KMS-11 (cell line): ENCODE data around the gene CD300E.
A peak's percentile ranks its signal among the peaks of the same experiment; 100 is the strongest.

Experiments used
- H2AFZ ChIP-seq: fragments of 200-600 bp; sonication (generic); 2 replicates; pipeline ENCODE4 v1.6.1; 2016; ENCODE audit warnings: antibody characterized with exemption, mixed run types, low read depth
- H3K27ac ChIP-seq: fragments of 200-600 bp; sonication (generic); 2 replicates; pipeline ENCODE4 v1.6.1; 2016; ENCODE audit warnings: mild to moderate bottlenecking, mixed run types
- H3K27me3 ChIP-seq: fragments of 200-600 bp; sonication (generic); 2 replicates; pipeline ENCODE4 v1.6.1; 2017; ENCODE audit warnings: mild to moderate bottlenecking, low read depth, mixed run types, moderate library complexity; ENCODE audit not compliant: insufficient read depth
- H3K36me3 ChIP-seq: fragments of 200-600 bp; sonication (generic); 2 replicates; pipeline ENCODE4 v1.6.1; 2017; ENCODE audit warnings: mild to moderate bottlenecking, mixed run types; ENCODE audit not compliant: insufficient read depth
- H3K4me1 ChIP-seq: fragments of 200-600 bp; sonication (generic); 2 replicates; pipeline ENCODE4 v1.6.1; 2016; ENCODE audit warnings: mild to moderate bottlenecking, low read depth, mixed run types; ENCODE audit not compliant: poor library complexity, severe bottlenecking
- H3K4me2 ChIP-seq: fragments of 200-600 bp; sonication (generic); 2 replicates; pipeline ENCODE4 v1.7.0; 2016; ENCODE audit warnings: mild to moderate bottlenecking, mixed run types
- H3K4me3 ChIP-seq: fragments of 200-600 bp; sonication (generic); IDR thresholded peaks from 2 replicates; pipeline ENCODE4 v1.6.1; 2017; ENCODE audit warnings: low read depth, low read length, mixed read lengths; ENCODE audit not compliant: insufficient read depth
- H3K79me2 ChIP-seq: fragments of 200-600 bp; sonication (generic); 2 replicates; pipeline ENCODE4 v1.6.1; 2016; ENCODE audit warnings: low read depth, mixed run types; ENCODE audit not compliant: insufficient read depth
- H3K9ac ChIP-seq: fragments of 200-600 bp; sonication (generic); 2 replicates; pipeline ENCODE4 v1.6.1; 2016; ENCODE audit warnings: mild to moderate bottlenecking, mixed run types
- H4K20me1 ChIP-seq: fragments of 200-600 bp; sonication (generic); 2 replicates; pipeline ENCODE4 v1.6.1; 2016; ENCODE audit warnings: mild to moderate bottlenecking, mixed run types; ENCODE audit not compliant: insufficient read depth
- CTCF ChIP-seq: fragments of 200-600 bp; sonication (generic); conservative IDR thresholded peaks from 2 replicates; pipeline ENCODE4 v1.6.1; 2017; ENCODE audit warnings: low read depth, mild to moderate bottlenecking, antibody characterized with exemption, low read length, moderate library complexity, mixed read lengths

Gene CD300E

DNA sequence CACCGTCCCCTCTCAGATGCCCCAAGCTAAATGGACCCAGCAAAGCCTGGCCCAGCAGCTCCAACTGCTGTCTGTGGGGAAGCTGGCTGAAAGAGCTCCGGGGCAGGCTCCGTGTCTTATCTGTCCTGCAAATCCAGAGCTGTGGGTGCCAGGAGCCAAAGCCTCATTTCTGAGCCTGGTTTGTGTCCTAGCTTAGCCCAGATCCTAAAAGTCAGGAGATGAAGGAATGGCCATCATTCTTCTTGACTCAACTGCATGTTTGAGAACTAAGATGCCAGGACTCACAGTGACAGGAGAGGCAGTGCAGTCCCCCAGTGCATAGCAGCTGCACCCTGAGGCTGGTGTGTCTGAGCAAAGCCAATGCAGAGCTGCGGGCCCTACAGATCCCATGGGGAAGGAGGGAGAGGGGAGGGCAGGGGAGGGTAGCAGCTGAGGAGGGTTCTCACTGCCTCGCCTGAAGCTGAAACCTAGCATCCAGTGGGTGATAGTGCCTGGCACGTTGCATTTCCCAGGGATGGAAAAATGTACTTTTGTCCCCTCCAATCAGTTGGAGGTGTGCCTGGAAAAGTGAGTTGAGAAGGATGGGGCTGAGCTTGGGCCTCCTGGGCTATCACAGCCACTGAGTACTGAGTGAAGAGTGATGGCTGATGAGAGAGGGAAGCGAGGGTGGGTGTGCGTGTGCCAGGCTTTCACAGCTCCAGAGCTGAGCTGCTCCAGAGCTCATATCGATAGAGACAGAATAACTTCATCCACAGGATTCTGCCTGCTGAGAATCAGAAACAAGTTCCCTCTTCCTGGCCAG, 24.5 kb upstream of the CD300E start:
- Histone ChIP-seq H3K27me3 (peaks cover 82% of the 10 kb centered on the region), H3K79me2 (no peaks in the 10 kb centered on the region), H2AFZ (no peak overlapping the region), H3K4me1 (no peaks in the 10 kb centered on the region), H3K4me3 (no peak overlapping the region), H3K36me3 (no peaks in the 10 kb centered on the region), H4K20me1 (no peaks in the 10 kb centered on the region), H3K4me2 (no peak overlapping the region), H3K27ac (no peak overlapping the region), H3K9ac (no peak overlapping the region)
- TF ChIP-seq CTCF: no peak

- H4K20me1 ChIP-seq: no peaks in the 10 kb centered on the region
- H3K27me3 ChIP-seq: peaks cover 65% of the 10 kb centered on the region
- peaks cover 11% of the 10 kb centered on the region for H3K4me1 ChIP-seq
- H3K79me2 ChIP-seq: no peaks in the 10 kb centered on the region
- peak; percentile 47 for TF ChIP-seq CTCF
- no peak overlapping the region for H3K4me2 ChIP-seq
- no peak overlapping the region for H3K27ac ChIP-seq
- H3K9ac ChIP-seq: no peak overlapping the region
- no peak overlapping the region for H2AFZ ChIP-seq
- H3K4me3 ChIP-seq: no peak overlapping the region
- no peaks in the 10 kb centered on the region for H3K36me3 ChIP-seq
These were observed 22.7 kb upstream of the CD300E start for GRCh38 chr17:74646231-74646630.

- H3K27me3 ChIP-seq: peaks cover 65% of the 10 kb centered on the region
- no peak overlapping the region for H3K27ac ChIP-seq
- no peak overlapping the region for H3K4me3 ChIP-seq
These were observed 21.5 kb upstream of the CD300E start for GRCh38 chr17:74645010-74645409.

GRCh38 chr17:74644419-74644818, 20.9 kb upstream of the CD300E start:
- Histone ChIP-seq H3K9ac (no peak overlapping the region), H3K27ac (no peak overlapping the region), H3K27me3 (peaks cover 65% of the 10 kb centered on the region; the same call in 1 of the 2 replicates), H3K4me1 (peaks cover 25% of the 10 kb centered on the region), H3K79me2 (no peaks in the 10 kb centered on the region), H2AFZ (no peak overlapping the region), H3K4me2 (no peak overlapping the region), H3K36me3 (no peaks in the 10 kb centered on the region), H4K20me1 (no peaks in the 10 kb centered on the region), H3K4me3 (no peak overlapping the region)
- no peak for TF ChIP-seq CTCF

More at GRCh38 chr17:74645010-74645409, 21.5 kb upstream of the CD300E start:
- TF ChIP-seq CTCF: no peak
- Histone ChIP-seq H3K36me3 (no peaks in the 10 kb centered on the region), H3K4me1 (peaks cover 19% of the 10 kb centered on the region), H2AFZ (no peak overlapping the region), H4K20me1 (no peaks in the 10 kb centered on the region), H3K79me2 (no peaks in the 10 kb centered on the region), H3K9ac (no peak overlapping the region), H3K4me2 (no peak overlapping the region)
